ENCODE measurements around the gene ZEB2. TPM values are rescaled to one million over a fixed set of nuclear protein-coding genes. Genes with fewer than 3 reads are reported as not detected.

Gene ZEB2
- total and polyA plus RNA-seq, 5 donors from 2014 or later = 0.23 to 18.1 (median 0.41) TPM; not detected in 1

DNA sequence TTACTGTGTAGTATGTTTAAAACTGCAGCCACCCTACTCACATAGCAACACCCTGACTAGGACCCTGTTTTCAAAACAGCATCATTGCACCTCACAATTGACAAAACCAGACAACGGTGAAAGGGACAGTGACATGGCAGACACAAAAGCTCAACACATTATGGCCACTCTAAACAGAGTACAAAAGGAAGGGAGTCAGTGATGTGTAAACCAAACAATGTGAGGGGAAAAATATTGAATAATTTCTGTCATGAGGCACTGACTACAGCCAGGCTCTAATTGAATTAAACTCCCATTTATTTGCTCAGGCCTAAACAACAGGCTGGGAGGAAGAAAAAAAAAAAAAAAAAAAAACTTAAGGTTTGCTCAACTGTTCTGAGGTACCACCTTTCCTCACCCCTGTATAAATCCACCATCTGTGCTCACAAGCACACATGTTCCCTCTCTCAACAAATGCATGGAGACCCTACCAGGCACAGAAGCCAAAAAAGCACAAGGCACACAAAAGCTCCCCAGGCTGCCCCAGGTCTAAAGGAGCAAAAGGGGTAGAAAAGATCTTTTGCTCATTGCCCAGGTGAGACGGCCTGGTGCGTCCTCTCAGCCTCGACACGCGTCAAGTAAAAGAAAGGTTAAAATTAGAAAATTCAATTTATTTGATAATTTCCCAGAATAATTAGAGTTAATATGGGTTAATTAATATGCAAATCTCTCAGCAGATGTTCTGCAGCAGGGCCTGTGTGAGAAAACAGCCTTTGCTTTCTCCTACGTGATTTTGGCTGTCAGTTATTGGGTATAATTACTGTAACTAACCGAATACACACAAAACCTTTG, 80.9 kb downstream of the ZEB2 start:
- ATAC-seq (ENCODE audit: low read depth in 2 of 2) (no peak), DNase-seq (no peak)
- H3K4me3 Mint-ChIP-seq = no peak overlapping the region
- H3K9me3 ChIP-seq (ENCODE audit: control insufficient read depth in 2 of 2, low read length in 2 of 2) = no peaks in the 10 kb centered on the region
- H3K4me1 ChIP-seq (ENCODE audit: control insufficient read depth, insufficient read depth, low read length, poor library complexity, severe bottlenecking) = no peaks in the 10 kb centered on the region
- no peaks in the 10 kb centered on the region for H3K9me3 Mint-ChIP-seq
- no peak overlapping the region for H3K27ac ChIP-seq (ENCODE audit: insufficient read depth, low read length, poor library complexity, severe bottlenecking)
- H3K36me3 ChIP-seq (ENCODE audit: control insufficient read depth, insufficient read depth, low read length) = no peaks in the 10 kb centered on the region
- no peaks in the 10 kb centered on the region for H3K27me3 ChIP-seq (ENCODE audit: control insufficient read depth, insufficient read depth, low read length)
- no peak overlapping the region for H3K4me3 ChIP-seq (ENCODE audit: low read depth, low read length)
- H3K36me3 Mint-ChIP-seq = no peaks in the 10 kb centered on the region
- peaks cover 18% of the 10 kb centered on the region for H3K27me3 Mint-ChIP-seq
- H3K4me1 Mint-ChIP-seq = no peaks in the 10 kb centered on the region
- no peak overlapping the region for H3K27ac Mint-ChIP-seq

DNA sequence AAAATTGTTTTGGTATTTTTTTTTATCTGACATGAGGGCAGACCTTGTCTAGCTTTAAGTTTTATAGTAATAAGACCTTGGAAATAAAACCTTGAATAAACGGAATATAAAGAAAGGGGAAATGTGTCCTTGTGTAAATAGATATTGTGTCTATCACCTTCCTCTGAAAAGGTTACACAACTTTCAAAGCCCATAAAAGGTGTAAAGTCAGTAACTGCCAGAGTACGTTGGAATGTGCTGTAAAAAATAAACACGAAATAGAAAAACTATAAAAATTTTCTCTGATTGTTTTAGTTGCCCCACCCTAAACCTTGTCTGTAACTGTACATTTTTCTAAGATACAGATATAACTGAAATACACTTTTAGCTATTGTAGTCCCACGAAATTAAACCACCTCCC, 82.3 kb downstream of the ZEB2 start:
- Mint-ChIP-seq H3K9me3 (no peaks in the 10 kb centered on the region), H3K4me1 (no peaks in the 10 kb centered on the region), H3K27ac (no peak overlapping the region), H3K4me3 (no peak overlapping the region), H3K27me3 (peaks cover 18% of the 10 kb centered on the region), H3K36me3 (no peaks in the 10 kb centered on the region)
- H3K4me1 ChIP-seq (ENCODE audit: control insufficient read depth, insufficient read depth, low read length, poor library complexity, severe bottlenecking) = no peaks in the 10 kb centered on the region
- no peaks in the 10 kb centered on the region for H3K9me3 ChIP-seq (ENCODE audit: control insufficient read depth in 2 of 2, low read length in 2 of 2)
- H3K4me3 ChIP-seq (ENCODE audit: low read depth, low read length) = no peak overlapping the region
- H3K27ac ChIP-seq (ENCODE audit: insufficient read depth, low read length, poor library complexity, severe bottlenecking) = no peak overlapping the region
- H3K36me3 ChIP-seq (ENCODE audit: control insufficient read depth, insufficient read depth, low read length) = no peaks in the 10 kb centered on the region
- no peaks in the 10 kb centered on the region for H3K27me3 ChIP-seq (ENCODE audit: control insufficient read depth, insufficient read depth, low read length)
- ATAC-seq (ENCODE audit: low read depth in 2 of 2) (no peak), DNase-seq (no peak)

DNA sequence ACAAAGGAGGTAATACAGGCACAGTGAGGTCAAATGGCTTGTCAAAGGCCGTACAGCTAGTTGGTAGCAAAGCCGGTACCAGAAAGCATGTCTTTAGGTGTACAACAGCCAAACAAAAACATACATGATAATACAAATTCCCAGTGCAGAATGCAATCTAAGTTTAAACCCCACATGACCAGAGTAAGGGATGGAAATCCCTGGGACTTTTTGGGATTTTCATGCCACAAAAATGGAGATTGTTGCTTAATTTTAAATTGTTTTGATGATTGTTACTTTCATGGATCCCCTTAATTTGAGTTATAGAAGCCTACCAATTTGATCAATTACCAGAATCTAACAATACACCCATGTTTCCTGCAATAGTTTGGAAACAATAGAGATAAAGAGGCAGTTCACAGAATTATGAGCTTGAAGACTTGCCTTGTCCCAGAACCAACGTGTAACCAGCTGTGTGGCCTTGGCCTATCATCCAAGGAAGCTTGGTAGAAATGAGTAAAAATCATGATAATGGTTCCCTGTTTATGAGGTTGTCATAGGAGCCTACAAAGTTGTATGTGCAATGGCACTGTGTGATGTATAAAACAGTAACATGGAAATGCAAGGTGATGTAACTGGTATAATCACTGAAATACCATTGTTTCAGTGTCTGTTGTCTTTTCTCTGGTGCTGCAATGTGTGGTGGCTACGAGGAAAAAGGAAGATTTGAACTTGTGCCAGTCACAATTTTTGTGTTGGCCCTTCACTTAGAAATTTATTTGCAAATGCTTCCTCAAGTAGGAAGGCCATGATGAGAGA, 85.3 kb downstream of the ZEB2 start:
- Histone ChIP-seq H3K27me3 (ENCODE audit: control insufficient read depth, insufficient read depth, low read length) (no peaks in the 10 kb centered on the region), H3K9me3 (ENCODE audit: control insufficient read depth in 2 of 2, low read length in 2 of 2) (no peaks in the 10 kb centered on the region), H3K4me3 (ENCODE audit: low read depth, low read length) (no peak overlapping the region), H3K27ac (ENCODE audit: insufficient read depth, low read length, poor library complexity, severe bottlenecking) (no peak overlapping the region), H3K36me3 (ENCODE audit: control insufficient read depth, insufficient read depth, low read length) (no peaks in the 10 kb centered on the region), H3K4me1 (ENCODE audit: control insufficient read depth, insufficient read depth, low read length, poor library complexity, severe bottlenecking) (no peaks in the 10 kb centered on the region)
- Mint-ChIP-seq H3K4me3 (no peak overlapping the region), H3K27me3 (peaks cover 14% of the 10 kb centered on the region), H3K4me1 (no peaks in the 10 kb centered on the region), H3K36me3 (no peaks in the 10 kb centered on the region), H3K27ac (no peak overlapping the region), H3K9me3 (no peaks in the 10 kb centered on the region)
- ATAC-seq (ENCODE audit: low read depth in 2 of 2) (no peak), DNase-seq (no peak)

DNA sequence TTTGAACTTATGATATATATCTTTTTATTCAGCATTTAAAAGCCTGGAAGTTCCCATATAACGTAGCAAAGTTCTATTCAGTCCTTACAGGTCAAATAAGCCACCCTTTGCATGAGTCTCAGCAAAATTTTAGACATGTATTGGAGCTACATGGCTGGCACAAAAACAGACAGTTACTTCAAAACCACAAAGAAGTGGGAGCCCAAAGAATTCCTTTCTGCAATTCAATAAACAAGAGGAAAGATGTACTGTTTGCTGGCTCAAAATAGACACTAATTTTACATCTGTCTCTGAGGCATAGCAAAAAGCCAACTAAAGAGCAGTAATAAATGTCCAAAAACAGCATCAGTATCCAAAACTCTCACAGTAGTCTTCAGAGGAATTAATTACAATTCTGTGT, 87.0 kb downstream of the ZEB2 start:
- Histone ChIP-seq H3K9me3 (ENCODE audit: control insufficient read depth in 2 of 2, low read length in 2 of 2) (no peaks in the 10 kb centered on the region), H3K27me3 (ENCODE audit: control insufficient read depth, insufficient read depth, low read length) (no peaks in the 10 kb centered on the region), H3K36me3 (ENCODE audit: control insufficient read depth, insufficient read depth, low read length) (no peaks in the 10 kb centered on the region), H3K4me3 (ENCODE audit: low read depth, low read length) (no peak overlapping the region), H3K27ac (ENCODE audit: insufficient read depth, low read length, poor library complexity, severe bottlenecking) (no peak overlapping the region), H3K4me1 (ENCODE audit: control insufficient read depth, insufficient read depth, low read length, poor library complexity, severe bottlenecking) (no peaks in the 10 kb centered on the region)
- Mint-ChIP-seq H3K4me3 (no peak overlapping the region), H3K9me3 (no peaks in the 10 kb centered on the region), H3K36me3 (no peaks in the 10 kb centered on the region), H3K4me1 (no peaks in the 10 kb centered on the region), H3K27ac (no peak overlapping the region), H3K27me3 (peaks cover 12% of the 10 kb centered on the region)
- ATAC-seq (ENCODE audit: low read depth in 2 of 2) = no peak
- no peak for DNase-seq

DNA sequence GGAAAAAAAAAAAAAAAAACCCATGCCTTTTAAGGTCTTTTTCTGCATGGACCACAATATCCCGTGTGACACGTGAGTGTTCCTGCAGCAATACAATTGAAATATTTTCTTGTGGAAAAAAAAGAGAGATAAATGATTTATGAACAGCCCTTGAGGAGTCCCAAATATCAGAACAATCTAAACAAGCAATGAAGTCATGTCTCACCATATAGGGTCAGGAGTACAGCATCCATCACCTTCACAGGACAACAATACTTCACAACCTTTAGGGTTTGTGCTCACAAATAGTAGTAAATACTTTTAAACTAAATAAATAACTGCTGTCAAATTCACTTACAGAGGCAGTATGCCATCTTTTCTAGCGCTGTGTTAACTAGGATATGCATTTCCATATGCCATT, 87.9 kb downstream of the ZEB2 start:
- H3K36me3 ChIP-seq (ENCODE audit: control insufficient read depth, insufficient read depth, low read length) = no peaks in the 10 kb centered on the region
- no peak overlapping the region for H3K27ac ChIP-seq (ENCODE audit: insufficient read depth, low read length, poor library complexity, severe bottlenecking)
- Mint-ChIP-seq H3K27ac (no peak overlapping the region), H3K9me3 (no peaks in the 10 kb centered on the region), H3K36me3 (no peaks in the 10 kb centered on the region), H3K4me1 (no peaks in the 10 kb centered on the region), H3K4me3 (no peak overlapping the region), H3K27me3 (peaks cover 8% of the 10 kb centered on the region)
- ATAC-seq (ENCODE audit: low read depth in 2 of 2) (no peak), DNase-seq (no peak)
- no peaks in the 10 kb centered on the region for H3K9me3 ChIP-seq (ENCODE audit: control insufficient read depth in 2 of 2, low read length in 2 of 2)
- H3K4me3 ChIP-seq (ENCODE audit: low read depth, low read length) = no peak overlapping the region
- no peaks in the 10 kb centered on the region for H3K4me1 ChIP-seq (ENCODE audit: control insufficient read depth, insufficient read depth, low read length, poor library complexity, severe bottlenecking)
- H3K27me3 ChIP-seq (ENCODE audit: control insufficient read depth, insufficient read depth, low read length) = no peaks in the 10 kb centered on the region

DNA sequence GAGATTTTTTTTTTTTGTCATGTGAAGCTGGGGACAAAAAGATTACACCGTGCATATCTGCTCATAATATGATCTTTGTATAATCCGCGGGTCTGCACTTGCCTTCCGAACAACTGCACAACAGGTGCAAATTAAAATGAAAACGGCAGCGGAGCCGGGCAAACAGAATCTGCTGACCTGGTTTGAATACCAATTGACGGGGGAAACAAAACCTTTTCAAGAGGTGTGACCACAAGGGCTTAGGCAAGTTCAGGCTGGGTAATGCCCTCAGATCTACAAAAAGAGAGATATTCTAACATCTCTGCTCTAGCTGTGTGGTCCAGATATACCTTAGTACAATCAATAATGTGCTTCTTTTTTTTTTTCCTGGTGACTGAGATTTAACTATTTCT, 88.5 kb downstream of the ZEB2 start:
- H3K4me3 Mint-ChIP-seq = no peak overlapping the region
- Histone ChIP-seq H3K36me3 (ENCODE audit: control insufficient read depth, insufficient read depth, low read length) (no peaks in the 10 kb centered on the region), H3K4me3 (ENCODE audit: low read depth, low read length) (no peak overlapping the region), H3K27me3 (ENCODE audit: control insufficient read depth, insufficient read depth, low read length) (no peaks in the 10 kb centered on the region), H3K4me1 (ENCODE audit: control insufficient read depth, insufficient read depth, low read length, poor library complexity, severe bottlenecking) (no peaks in the 10 kb centered on the region), H3K27ac (ENCODE audit: insufficient read depth, low read length, poor library complexity, severe bottlenecking) (no peak overlapping the region), H3K9me3 (ENCODE audit: control insufficient read depth in 2 of 2, low read length in 2 of 2) (no peaks in the 10 kb centered on the region)
- no peaks in the 10 kb centered on the region for H3K4me1 Mint-ChIP-seq
- peaks cover 9% of the 10 kb centered on the region for H3K27me3 Mint-ChIP-seq
- H3K27ac Mint-ChIP-seq = no peak overlapping the region
- no peaks in the 10 kb centered on the region for H3K9me3 Mint-ChIP-seq
- no peaks in the 10 kb centered on the region for H3K36me3 Mint-ChIP-seq
- ATAC-seq (ENCODE audit: low read depth in 2 of 2) = no peak
- DNase-seq = no peak

DNA sequence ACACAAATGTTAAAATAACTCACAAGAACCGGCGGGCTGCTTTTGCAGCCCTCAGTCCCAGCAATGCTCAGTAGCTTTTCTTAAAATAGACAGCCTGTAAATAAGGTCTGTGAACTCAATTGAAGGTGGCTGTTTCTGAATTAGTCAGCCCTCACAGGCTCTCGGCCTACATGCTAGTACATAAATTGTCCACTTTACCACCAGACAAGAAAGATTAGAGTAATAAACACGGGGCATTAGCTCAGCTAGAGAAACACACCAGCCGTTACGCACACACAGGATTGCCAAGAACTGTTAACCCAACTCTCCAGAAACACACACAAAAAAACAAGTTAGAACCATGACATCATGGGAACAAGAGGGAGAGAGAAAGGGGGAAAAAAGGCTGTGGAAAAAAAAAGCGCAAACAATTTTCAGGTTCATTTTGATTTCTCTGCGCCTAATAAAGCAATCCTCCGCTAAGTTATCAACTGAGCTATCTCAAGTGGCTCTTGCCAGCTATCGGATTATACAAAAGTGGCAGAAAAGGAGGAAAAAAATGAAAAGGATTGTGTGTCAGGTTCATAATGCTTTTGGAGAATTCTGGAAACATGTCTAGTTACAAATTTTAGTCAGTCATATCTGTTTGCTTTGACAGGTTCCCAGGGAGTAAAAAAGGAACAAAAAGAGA, 89.1 kb downstream of the ZEB2 start:
- Mint-ChIP-seq H3K4me3 (no peak overlapping the region), H3K36me3 (no peaks in the 10 kb centered on the region), H3K27ac (no peak overlapping the region), H3K27me3 (peaks cover 9% of the 10 kb centered on the region), H3K9me3 (no peaks in the 10 kb centered on the region), H3K4me1 (no peaks in the 10 kb centered on the region)
- H3K27ac ChIP-seq (ENCODE audit: insufficient read depth, low read length, poor library complexity, severe bottlenecking) = no peak overlapping the region
- no peak for ATAC-seq (ENCODE audit: low read depth in 2 of 2)
- no peak for DNase-seq
- no peaks in the 10 kb centered on the region for H3K36me3 ChIP-seq (ENCODE audit: control insufficient read depth, insufficient read depth, low read length)
- H3K4me1 ChIP-seq (ENCODE audit: control insufficient read depth, insufficient read depth, low read length, poor library complexity, severe bottlenecking) = no peaks in the 10 kb centered on the region
- H3K27me3 ChIP-seq (ENCODE audit: control insufficient read depth, insufficient read depth, low read length) = no peaks in the 10 kb centered on the region
- no peaks in the 10 kb centered on the region for H3K9me3 ChIP-seq (ENCODE audit: control insufficient read depth in 2 of 2, low read length in 2 of 2)
- H3K4me3 ChIP-seq (ENCODE audit: low read depth, low read length) = no peak overlapping the region
